Activated gamma-delta T cell (primary cell): ENCODE results near the gene ADH1B.
"Not testable (repeated sequence)": the region's sequence is repeated elsewhere in the genome, so short reads cannot be mapped to it uniquely, and the experiment has no call there.

Experiments used
- DNase-seq: peaks from one replicate; lab custom pipeline; 2025; lab: John Stamatoyannopoulos, UW
- total RNA-seq, 2 donors: gene quantifications; one replicate each; lab custom pipeline; 2026; lab: John Stamatoyannopoulos, UW

Gene ADH1B
- total RNA-seq, result 0 reads per million in 2 donors

- DNase-seq, result no peak
Observed at GRCh38 chr4:99321241-99322191, at the start of gene ADH1B. ADH1B (minus strand) TSS chr4:99321401; CDS start chr4:99321331, 70 bp downstream.

- not testable (repeated sequence) for DNase-seq
Observed at GRCh38 chr4:99367817-99368216, 46.6 kb upstream of the ADH1B start.

GRCh38 chr4:99366491-99366890 lies 45.3 kb upstream of the ADH1B start:
- DNase-seq, result no peak

- DNase-seq, result no peak
Observed at GRCh38 chr4:99362768-99363167, 41.6 kb upstream of the ADH1B start.

GRCh38 chr4:99361899-99362275 lies 40.7 kb upstream of the ADH1B start:
- DNase-seq, result no peak

- no peak for DNase-seq
Observed at GRCh38 chr4:99361268-99361898, 40.2 kb upstream of the ADH1B start.

- DNase-seq, result no peak
Observed at GRCh38 chr4:99359480-99360204, 38.4 kb upstream of the ADH1B start.

- DNase-seq, result no peak
Observed at GRCh38 chr4:99357948-99358347, 36.7 kb upstream of the ADH1B start.

- no peak for DNase-seq
Observed at GRCh38 chr4:99356992-99357391, 35.8 kb upstream of the ADH1B start.

- DNase-seq, result not testable (repeated sequence)
Observed at GRCh38 chr4:99356149-99356548, 34.9 kb upstream of the ADH1B start.

- DNase-seq, result no peak
Observed at GRCh38 chr4:99352602-99353537, 31.7 kb upstream of the ADH1B start, which contains the start of gene ADH1C. ADH1C (minus strand) TSS chr4:99352746; CDS start chr4:99352675, 71 bp downstream.

GRCh38 chr4:99351487-99351886 lies 30.3 kb upstream of the ADH1B start:
- no peak for DNase-seq

- no peak for DNase-seq
Observed at GRCh38 chr4:99349338-99349737, 28.1 kb upstream of the ADH1B start.

GRCh38 chr4:99342624-99343023 lies 21.4 kb upstream of the ADH1B start:
- not testable (repeated sequence) for DNase-seq

- DNase-seq, result no peak
Observed at GRCh38 chr4:99341426-99341825, 20.2 kb upstream of the ADH1B start.

GRCh38 chr4:99339172-99339571 lies 18.0 kb upstream of the ADH1B start:
- no peak for DNase-seq

GRCh38 chr4:99336553-99336952 lies 15.4 kb upstream of the ADH1B start:
- DNase-seq, result no peak

- DNase-seq, result no peak
Observed at GRCh38 chr4:99334880-99335279, 13.7 kb upstream of the ADH1B start.

GRCh38 chr4:99330648-99331047 lies 9.4 kb upstream of the ADH1B start:
- no peak for DNase-seq

GRCh38 chr4:99329876-99330275 lies 8.7 kb upstream of the ADH1B start:
- no peak for DNase-seq

- DNase-seq, result no peak
Observed at GRCh38 chr4:99324979-99325378, 3.8 kb upstream of the ADH1B start.
